Spleen (tissue), 11 donors: ENCODE results near the gene AKT2. TPM values are rescaled to one million over a fixed set of nuclear protein-coding genes. Genes with fewer than 3 reads are reported as not detected.

Experiments
- DNase-seq: peaks from one replicate; pipeline ENCODE4 v3.0.0-alpha.2; 2020
- H3K27ac ChIP-seq, 8 donors: fragments of 200-600 bp; sonication (generic) in 7 of 8; 1 replicate in 4 of 8; 2 replicates in 4 of 8; pipeline versions ENCODE4 v1.5.0 to v1.8.0; 2016 to 2021; ENCODE audit warnings: inconsistent platforms in 4 of 8, mild to moderate bottlenecking in 4 of 8, moderate library complexity in 1 of 8
- H3K27me3 ChIP-seq, 7 donors: fragments of 200-600 bp; sonication (generic) in 6 of 7; replicated peaks in 1 of 7; 1 replicate in 4 of 7; 2 replicates in 3 of 7; pipeline versions ENCODE4 v1.5.0 to v1.8.0; 2016 to 2021; ENCODE audit warnings: inconsistent platforms in 3 of 7, mild to moderate bottlenecking in 1 of 7
- H3K36me3 ChIP-seq, 6 donors: fragments of 200-600 bp; sonication (generic) in 5 of 6; 1 replicate in 4 of 6; 2 replicates in 2 of 6; pipeline versions ENCODE4 v1.5.0 to v1.8.0; 2016 to 2021; ENCODE audit warnings: inconsistent platforms in 2 of 6
- H3K4me1 ChIP-seq, 6 donors: fragments of 200-600 bp; sonication (generic) in 5 of 6; 1 replicate in 3 of 6; 2 replicates in 3 of 6; pipeline versions ENCODE4 v1.5.0 to v1.8.0; 2016 to 2021; ENCODE audit warnings: inconsistent platforms in 3 of 6
- H3K4me3 ChIP-seq, 8 donors: fragments of 200-600 bp; sonication (generic) in 7 of 8; 1 replicate in 4 of 8; 2 replicates in 4 of 8; pipeline versions ENCODE4 v1.5.0 to v1.8.0; 2016 to 2021; ENCODE audit warnings: inconsistent platforms in 4 of 8, mild to moderate bottlenecking in 4 of 8, moderate library complexity in 2 of 8
- H3K9me3 ChIP-seq, 8 donors: fragments of 200-600 bp; sonication (generic) in 7 of 8; 1 replicate in 4 of 8; 2 replicates in 4 of 8; pipeline versions ENCODE4 v1.5.0 to v1.8.0; 2016 to 2021; ENCODE audit warnings: inconsistent platforms in 4 of 8
- CTCF ChIP-seq, 11 experiments: fragments of 200-600 bp in 7 of 11; fragments of 450-650 bp in 4 of 11; sonication (generic) in 4 of 11; IDR thresholded peaks in 8 of 11; conservative IDR thresholded peaks in 3 of 11; 1 replicate in 7 of 11; 2 replicates in 4 of 11; pipeline versions ENCODE4 v1.4.0 to v1.8.0; 2016 to 2021; ENCODE audit warnings: antibody characterized with exemption in 11 of 11, inconsistent platforms in 4 of 11, mild to moderate bottlenecking in 1 of 11
- POLR2A ChIP-seq, 3 donors: fragments of 450-650 bp; IDR thresholded peaks; one replicate each; pipeline ENCODE4 v1.5.1; 2017; ENCODE audit warnings: antibody characterized with exemption in 3 of 3, mild to moderate bottlenecking in 1 of 3
- POLR2AphosphoS5 ChIP-seq, 3 donors: sonication (generic); formaldehyde crosslinking; IDR thresholded peaks; one replicate each; pipeline ENCODE4 v1.5.1; 2017; ENCODE audit warnings: antibody characterized with exemption in 3 of 3
- WGBS, 5 donors: extraction: QIAGEN DNeasy Blood & Tissue Kit in 3 of 5; methylation state at CpG; one replicate each; pipeline versions ENCODE4 v1.1.5 to v1.1.7; 2013 to 2018; 5-methylcytosine and 5-hydroxymethylcytosine counted together
- intact Hi-C: fragments of 100-400 bp; cut with DNase I; formaldehyde crosslinking; loops from one replicate; pipeline ENCODE4 v1.15.0; 2023; ENCODE audit warnings: low total_unique reads
- polyA plus RNA-seq, 3 donors: library from polyadenylated mRNA; stranded (reverse); fragments of 200-250 nt; gene quantifications; one replicate each; pipeline ENCODE4 v1.2.1, GENCODE V29; 2013
- total RNA-seq, 7 donors: library from RNA; depleted of rRNA in 3 of 7; stranded (reverse); fragments of >200 nt in 3 of 7; fragmentation: NEBNext Ultra II Directional in 4 of 7; extraction: Animal tissue kit (Norgen Biotek cat#: 25700) in 4 of 7; gene quantifications; one replicate each; pipeline versions ENCODE4 v1.1.0 to v1.2.1, GENCODE V29; 2016 to 2021
- donor health status: healthy with polysubstance abuse.
- donor health status: DM: no; HTN: no; CAD: no; lungs with moderate emphysema.
- donor health status: DM: no; HTN: no; CAD: no.
- donor health status: Bipolar disorder and iron deficiency.
- donor health status: healthy.
- donor health status: DM: no; HTN: no; CAD: no.
- donor health status: DM: yes; HTN: yes; CAD: no.

AKT2 gene
- total and polyA plus RNA-seq, 10 donors = 28.8 to 134 (median 98.9) TPM

DNA sequence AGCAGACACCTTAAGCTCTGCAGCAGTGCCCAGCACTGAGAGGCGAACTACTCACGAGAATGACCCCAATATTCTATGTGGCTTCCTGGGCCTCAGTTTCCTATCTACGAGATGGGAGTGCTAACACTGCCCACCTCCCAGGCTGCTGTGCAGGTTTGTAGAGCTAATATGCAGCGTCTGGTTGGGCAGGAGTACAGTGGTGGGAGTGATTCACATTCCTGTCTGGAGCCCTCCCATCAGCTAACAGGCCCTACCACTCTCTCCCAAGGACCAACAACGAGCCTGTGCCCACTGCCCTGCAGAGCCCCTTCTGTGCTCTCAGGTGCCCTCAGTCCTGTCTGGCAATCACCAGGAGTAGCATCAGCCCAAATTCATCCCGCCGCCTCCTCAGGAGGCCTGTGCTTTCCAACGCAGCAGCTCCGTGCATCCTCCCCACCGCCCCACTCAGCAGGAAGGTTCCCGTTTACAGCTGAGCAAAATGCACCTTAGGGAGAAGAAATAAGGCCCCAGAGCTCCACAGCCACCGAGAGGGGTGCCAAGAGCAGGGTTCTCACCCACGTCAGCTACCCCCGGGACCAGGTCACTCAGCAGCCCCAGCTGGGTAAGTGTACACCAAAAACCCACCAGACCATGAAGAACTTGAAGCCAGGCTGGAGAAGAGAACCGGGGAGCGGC is 6.6 kb downstream of the AKT2 start:
- H3K27ac ChIP-seq = peak overlapping the region in 6 of 8 donors; percentile 15 to 99 (median 78)
- TF ChIP-seq POLR2AphosphoS5 (IDR thresholded peaks at IDR 0.05) (no peak), CTCF (IDR thresholded peaks at IDR 0.05 in 8 of 11, conservative IDR thresholded peaks at IDR 0.05 in 3 of 11) (no peak)
- WGBS, 5 donors = 66 to 81% (median 77%) methylated on average over 8 to 16 of the region's 16 CpGs
- H3K4me1 ChIP-seq = peaks cover 48 to 99% (median 93%) of the 10 kb centered on the region in 6 donors
- H3K4me3 ChIP-seq = peak overlapping the region in 2 of 8 donors; percentile 4 to 11
- intact Hi-C loops = no loop called here
- H3K9me3 ChIP-seq = no peaks in the 10 kb centered on the region
- no peaks in the 10 kb centered on the region for H3K27me3 ChIP-seq
- peak; percentile 54 for DNase-seq
- peaks cover 0 to 21% (median 0%) of the 10 kb centered on the region in 6 donors for H3K36me3 ChIP-seq

- H3K27me3 ChIP-seq = no peaks in the 10 kb centered on the region
- no peak overlapping the region for H3K4me3 ChIP-seq
- H3K27ac ChIP-seq = peak overlapping the region in 3 of 8 donors; percentile 57 to 99 (median 98)
- intact Hi-C loops = no loop called here
- peaks cover 0 to 26% (median 0%) of the 10 kb centered on the region in 6 donors for H3K36me3 ChIP-seq
- DNase-seq = peak; percentile 39
- WGBS, 5 donors = 83 to 93% (median 92%) methylated on average over 10 of the region's 10 CpGs
- TF ChIP-seq CTCF (IDR thresholded peaks at IDR 0.05 in 8 of 11, conservative IDR thresholded peaks at IDR 0.05 in 3 of 11) (no peak), POLR2AphosphoS5 (IDR thresholded peaks at IDR 0.05) (no peak), POLR2A (IDR thresholded peaks at IDR 0.05) (no peak)
- H3K4me1 ChIP-seq = peaks cover 43 to 99% (median 90%) of the 10 kb centered on the region in 6 donors
- H3K9me3 ChIP-seq = no peaks in the 10 kb centered on the region
These were observed 7.6 kb downstream of the AKT2 start for GRCh38 chr19:40277356-40278059.

- Histone ChIP-seq H3K4me1 (peaks cover 26 to 98% (median 78%) of the 10 kb centered on the region in 6 donors), H3K36me3 (peaks cover 0 to 36% (median 0%) of the 10 kb centered on the region in 6 donors), H3K9me3 (no peaks in the 10 kb centered on the region), H3K27ac (peak overlapping the region in 3 of 8 donors; percentile 7 to 42 (median 28)), H3K4me3 (peak overlapping the region in 1 of 8 donors; percentile 31), H3K27me3 (no peaks in the 10 kb centered on the region)
- intact Hi-C loops = no loop called here
- 42 to 48% (median 44%) methylated on average over 24 to 28 of the region's 28 CpGs for WGBS, 5 donors
- peak; percentile 80 for DNase-seq
- TF ChIP-seq CTCF (IDR thresholded peaks at IDR 0.05 in 8 of 11, conservative IDR thresholded peaks at IDR 0.05 in 3 of 11) (no peak), POLR2AphosphoS5 (IDR thresholded peaks at IDR 0.05) (peak in 2 of 3 donors; percentile 29 to 47), POLR2A (IDR thresholded peaks at IDR 0.05) (no peak)
These were observed 10.3 kb downstream of the AKT2 start for GRCh38 chr19:40274585-40275544.
